ENCODE results near the gene AHSG.
"Not testable (repeated sequence)": the region's sequence is repeated elsewhere in the genome, so short reads cannot be mapped to it uniquely, and the experiment has no call there.

AHSG gene, protein sequence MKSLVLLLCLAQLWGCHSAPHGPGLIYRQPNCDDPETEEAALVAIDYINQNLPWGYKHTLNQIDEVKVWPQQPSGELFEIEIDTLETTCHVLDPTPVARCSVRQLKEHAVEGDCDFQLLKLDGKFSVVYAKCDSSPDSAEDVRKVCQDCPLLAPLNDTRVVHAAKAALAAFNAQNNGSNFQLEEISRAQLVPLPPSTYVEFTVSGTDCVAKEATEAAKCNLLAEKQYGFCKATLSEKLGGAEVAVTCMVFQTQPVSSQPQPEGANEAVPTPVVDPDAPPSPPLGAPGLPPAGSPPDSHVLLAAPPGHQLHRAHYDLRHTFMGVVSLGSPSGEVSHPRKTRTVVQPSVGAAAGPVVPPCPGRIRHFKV

DNA sequence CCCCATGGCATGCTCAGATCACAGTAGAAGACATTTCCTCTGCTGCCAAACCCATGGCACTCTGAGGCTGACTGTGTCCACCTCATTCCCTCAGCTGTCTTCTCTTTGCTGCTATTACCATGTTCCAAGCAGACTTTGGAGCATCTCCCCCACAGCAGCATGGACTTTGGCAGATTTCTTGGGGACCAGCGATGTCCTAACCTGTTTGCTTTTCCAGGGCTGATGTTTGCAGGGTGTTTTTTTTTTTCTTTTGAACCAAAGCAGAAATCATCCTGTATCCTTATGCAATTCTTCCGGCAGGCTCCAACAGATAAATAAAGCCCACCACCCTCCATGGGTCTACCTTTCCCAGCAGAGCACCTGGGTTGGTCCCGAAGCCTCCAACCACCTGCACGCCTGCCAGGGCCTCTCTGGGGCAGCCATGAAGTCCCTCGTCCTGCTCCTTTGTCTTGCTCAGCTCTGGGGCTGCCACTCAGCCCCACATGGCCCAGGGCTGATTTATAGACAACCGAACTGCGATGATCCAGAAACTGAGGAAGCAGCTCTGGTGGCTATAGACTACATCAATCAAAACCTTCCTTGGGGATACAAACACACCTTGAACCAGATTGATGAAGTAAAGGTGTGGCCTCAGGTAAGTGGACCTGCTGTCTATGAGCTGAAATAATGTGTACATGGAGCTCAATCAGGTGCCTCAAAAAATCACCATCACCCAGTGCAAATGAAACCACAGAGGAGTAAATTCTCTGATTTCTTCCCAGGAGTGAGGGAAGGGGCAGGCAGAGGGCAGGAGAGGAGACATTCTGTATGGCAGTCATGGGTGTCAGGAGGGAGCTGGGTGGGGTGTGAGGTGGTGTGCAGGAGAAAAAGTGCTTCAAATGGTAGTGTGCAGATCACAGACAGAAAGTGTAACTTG is at the start of gene AHSG:
Gene AHSG (plus strand): TSS at position 340 of the 916 bp plus-strand sequence. CDS start 82 bp downstream, at position 422.
- no peak for DNase-seq

DNA sequence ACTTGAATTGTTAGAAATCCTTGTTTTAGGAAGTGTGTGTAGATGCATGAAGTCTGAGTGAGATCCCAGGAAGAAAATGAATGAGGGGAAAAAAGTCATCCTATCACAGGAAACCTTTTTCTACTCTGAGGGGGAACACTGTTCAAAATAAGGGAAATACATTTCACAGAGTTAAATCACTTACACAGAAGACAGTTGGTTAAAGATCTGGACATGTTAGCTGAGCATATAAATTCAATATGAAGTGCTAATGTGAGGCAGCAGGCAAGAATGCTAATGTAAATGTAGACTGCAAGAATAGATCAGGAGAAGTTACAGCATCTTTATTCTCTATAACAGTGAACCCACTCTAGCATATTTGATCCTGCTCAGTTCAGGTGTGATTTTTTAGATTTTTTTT is 48.3 kb upstream of the AHSG start:
- DNase-seq, result no peak

DNA sequence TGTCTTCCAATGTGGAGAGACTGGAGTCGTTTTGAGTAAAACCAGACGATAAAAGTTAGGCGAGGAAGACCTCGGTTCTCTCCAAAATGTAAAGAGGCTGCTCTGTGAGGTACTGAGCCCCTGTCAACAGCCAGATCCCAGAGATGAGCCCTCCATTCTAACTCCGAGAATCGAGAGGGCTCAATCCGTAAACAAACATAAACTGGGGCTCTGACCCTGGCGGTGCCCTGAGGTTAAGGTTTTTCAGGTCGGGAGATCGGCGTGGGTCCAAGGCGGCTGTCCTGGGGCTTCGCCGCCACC is 46.1 kb upstream of the AHSG start:
- no peak for DNase-seq

DNA sequence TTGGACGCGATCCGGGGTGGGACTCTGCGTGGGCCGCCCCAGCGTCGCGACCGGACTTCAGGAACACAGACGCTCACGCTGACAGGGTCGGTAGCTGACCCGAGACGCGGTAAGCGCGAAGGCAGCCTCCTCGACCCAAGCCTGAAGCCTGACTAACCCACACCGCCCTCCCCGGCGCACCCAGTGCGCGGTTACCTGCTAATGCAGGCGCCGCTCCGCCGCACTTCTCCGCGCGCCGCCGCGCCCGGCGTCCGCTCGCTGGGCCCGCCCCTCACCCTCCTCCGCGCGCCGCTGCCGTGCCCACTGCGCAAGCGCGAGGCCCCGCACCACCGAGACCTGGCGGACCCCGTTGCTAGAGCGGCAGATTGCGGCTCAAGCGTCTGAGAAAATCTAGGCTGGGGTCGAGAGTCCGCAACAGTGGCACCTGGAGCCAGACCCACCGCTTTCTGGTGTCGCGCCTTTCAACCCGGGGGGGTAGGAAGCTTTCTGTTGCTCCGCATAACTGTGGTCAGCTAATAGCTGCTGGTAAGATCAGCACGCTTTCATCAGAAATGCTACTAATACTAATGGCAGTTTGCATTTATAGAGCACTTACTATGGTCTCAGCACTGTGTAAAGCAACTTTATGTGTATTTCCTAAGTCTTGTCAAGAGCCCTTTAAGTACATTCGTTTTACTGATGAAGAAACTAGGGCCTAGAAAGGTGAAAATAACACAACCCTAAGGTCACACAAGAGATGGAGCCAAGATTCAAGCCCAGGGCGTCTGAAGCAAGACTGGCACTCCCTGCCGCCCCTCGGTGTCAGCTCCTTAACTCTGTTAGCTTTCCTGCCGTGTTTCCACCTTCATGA is 45.6 kb upstream of the AHSG start, which contains the start of gene TBCCD1:
Gene TBCCD1 (minus strand): TSS at position 268 of the 850 bp plus-strand sequence. CDS start 3,010 bp downstream, outside the sequence.
- peak; percentile 94 for DNase-seq

DNA sequence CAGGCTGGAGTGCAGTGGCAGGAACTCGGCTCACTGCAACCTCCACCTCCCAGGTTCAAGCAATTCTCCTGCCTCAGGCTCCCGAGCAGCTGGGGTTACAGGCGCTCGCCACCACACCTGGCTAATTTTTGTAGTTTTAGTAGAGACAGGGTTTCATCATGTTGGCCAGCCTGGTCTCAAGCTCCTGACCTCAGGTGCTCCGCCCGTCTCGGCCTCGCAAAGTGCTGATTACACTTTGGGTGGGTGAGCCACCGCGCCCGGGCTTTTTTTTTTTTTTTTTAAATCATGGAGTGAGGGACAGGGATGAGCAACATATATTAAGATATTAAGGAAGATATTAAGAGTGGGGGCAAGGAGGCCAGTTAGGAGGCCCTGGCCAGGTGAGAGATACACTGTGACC is 43.5 kb upstream of the AHSG start:
- DNase-seq, result not testable (repeated sequence)

DNA sequence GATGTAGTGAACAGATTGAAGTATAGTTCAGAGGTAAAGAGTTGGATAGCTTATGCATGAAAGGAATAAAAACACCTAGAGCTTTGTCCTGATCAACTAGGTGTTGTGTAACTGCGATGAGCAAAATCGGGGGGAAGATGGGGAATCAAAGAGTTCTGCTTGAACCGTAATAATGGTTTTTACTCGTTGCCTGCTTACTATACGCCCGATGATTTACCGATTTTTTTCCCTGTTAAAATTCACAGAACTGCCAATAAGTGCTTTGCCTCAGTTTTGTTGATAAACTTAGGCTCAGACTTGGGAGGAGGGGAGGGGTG is 43.1 kb upstream of the AHSG start:
- no peak for DNase-seq

DNA sequence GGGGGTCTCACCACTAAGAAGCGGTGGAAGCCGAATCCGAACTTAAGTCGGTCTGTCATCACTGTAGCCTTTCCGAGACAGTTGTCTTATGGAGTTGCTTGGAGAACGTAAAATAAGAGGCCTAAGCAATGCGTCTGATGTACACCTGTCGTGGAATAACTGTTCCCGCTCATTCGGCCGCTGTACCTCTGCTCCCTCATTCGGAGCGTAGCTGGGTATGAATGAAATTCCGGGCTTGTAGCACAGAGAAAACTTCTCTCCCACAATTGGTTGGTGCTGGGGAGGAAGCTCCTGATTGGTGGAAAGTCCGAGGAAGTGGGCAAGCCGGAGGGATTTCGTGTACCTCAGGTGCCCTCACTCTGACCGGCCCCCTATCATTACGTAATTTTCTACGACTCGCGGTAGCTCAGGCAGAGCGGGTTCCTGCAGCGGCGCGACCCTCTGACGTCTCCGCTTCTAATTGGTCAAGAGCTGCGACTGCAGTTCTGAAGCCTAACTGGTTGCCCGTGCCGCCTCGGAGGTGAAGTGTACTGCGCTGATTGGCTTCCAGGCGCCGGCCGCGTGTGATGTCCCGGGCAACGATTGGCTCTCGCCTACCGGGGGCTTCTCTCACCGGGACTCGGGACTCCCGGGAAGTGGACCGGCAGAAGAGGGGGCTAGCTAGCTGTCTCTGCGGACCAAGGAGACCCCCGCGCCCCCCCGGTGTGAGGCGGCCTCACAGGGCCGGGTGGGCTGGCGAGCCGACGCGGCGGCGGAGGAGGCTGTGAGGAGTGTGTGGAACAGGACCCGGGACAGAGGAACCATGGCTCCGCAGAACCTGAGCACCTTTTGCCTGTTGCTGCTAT is 42.5 kb upstream of the AHSG start, which contains the start of gene DNAJB11:
Gene DNAJB11 (plus strand): TSS at position 625 of the 845 bp plus-strand sequence. CDS start 178 bp downstream, at position 803.
- peak; percentile 96 for DNase-seq

DNA sequence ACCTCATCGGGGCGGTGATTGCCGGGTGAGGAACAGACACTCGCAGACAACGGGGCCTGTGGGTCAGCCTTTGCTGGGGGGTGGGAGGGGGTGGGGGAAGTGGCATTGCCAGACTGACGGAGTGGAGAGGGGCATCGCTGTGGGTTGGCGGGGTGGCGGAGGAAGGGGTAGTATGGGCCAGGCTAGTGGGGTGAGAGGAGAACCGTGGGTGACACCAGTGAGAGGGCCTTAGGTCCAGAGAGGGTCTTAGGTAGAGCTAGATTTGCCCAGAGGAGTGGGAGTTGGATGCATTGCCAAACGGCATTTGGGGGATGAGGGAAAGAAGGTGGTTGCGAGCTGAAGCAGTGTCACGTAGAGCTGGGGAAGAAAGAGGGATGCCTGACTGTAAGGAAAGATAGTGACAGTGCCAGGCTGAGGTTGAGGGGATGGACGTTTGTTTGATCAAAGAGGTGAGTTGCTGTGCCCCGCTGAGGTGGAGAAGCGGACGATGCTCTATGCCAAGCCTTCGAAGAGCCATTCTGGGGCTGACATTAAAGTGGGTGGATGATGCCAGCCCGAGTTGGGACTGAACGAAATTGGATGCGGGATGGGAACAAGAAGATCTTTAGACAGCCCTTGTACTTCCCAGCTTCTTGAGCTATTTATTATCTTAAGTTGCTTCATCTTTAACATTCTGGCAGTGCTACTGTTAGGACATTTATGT is 41.8 kb upstream of the AHSG start:
- no peak for DNase-seq

DNA sequence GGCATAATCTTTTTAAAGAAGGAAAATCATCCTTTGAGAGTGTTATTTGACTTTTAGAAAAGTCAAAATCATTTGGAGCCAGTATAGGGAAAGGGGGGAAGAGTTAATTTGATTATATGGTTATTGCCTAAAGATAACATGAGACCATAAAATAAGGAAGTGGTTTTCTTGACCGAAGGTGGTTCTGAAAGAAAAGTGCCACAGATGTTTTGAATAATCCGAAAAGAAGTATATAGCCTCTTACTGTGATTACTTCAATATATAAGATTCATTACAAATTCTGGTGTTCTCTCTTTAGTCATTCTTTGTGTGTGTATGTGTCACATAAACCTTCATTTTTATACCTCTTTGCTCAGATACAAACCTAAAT is 41.2 kb upstream of the AHSG start:
- no peak for DNase-seq

DNA sequence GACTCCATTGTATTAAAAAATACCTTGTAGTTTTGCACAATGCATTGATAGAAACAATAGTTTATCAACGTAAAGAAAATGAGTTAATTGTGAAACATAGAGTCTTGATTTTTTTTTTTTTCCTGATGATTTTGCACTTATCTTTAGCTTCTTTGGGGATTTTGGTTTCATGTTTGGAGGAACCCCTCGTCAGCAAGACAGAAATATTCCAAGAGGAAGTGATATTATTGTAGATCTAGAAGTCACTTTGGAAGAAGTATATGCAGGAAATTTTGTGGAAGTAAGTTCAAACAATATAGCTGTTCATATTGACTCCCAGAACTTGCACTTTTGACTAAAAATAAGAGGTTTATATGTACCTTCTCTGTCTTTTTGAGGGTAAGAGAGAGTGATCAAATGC is 35.3 kb upstream of the AHSG start:
- DNase-seq, result no peak

DNA sequence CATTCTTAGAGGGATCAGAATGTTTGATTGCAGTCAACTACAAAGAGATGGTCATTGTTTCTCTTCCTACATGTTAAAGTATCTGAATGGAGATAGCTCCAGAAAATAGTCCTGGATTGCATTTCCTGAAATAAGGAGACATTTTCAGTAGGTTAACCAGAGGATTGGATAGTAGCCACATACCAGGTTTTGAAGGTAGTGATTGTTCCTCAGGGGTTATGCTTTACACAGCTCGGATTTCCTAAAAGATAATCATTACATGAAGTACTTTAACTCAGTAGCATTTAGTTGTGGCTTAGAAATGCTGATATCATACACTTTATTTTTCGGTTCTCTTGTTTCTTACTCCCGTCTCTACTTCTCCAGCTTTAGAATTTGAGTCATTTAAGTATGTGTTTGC is 32.1 kb upstream of the AHSG start:
- DNase-seq, result no peak

DNA sequence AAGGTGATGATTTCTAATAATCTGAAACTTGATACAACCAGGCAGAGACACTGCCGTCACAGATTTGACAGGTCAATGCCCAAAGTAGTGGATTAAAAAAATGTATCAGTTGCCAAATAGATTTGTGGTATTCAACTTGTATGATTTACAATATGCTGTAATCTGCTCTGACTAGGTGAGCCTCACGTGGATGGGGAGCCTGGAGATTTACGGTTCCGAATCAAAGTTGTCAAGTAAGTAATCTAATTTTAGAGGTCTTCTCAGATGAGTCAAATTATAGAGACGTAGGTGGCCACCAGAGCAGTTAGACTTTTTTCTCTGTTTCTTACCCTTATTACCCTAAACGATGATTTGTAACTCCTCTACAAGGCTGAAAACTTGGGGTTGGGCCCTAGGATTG is 30.3 kb upstream of the AHSG start:
- no peak for DNase-seq

DNA sequence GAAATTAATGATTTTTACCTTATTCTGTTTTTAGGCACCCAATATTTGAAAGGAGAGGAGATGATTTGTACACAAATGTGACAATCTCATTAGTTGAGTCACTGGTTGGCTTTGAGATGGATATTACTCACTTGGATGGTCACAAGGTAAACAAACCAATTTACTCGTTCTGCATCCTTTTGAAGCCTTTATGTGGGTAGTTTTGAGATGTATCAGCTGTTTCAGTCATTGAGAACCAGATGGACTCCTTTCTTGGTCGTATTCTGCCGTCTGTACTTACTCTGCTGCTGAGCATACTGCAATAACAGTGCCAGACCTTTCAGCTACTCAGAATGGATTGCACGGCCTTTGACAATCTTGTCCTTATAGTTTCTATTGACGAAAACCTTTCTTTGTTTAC is 29.0 kb upstream of the AHSG start:
- no peak for DNase-seq

DNA sequence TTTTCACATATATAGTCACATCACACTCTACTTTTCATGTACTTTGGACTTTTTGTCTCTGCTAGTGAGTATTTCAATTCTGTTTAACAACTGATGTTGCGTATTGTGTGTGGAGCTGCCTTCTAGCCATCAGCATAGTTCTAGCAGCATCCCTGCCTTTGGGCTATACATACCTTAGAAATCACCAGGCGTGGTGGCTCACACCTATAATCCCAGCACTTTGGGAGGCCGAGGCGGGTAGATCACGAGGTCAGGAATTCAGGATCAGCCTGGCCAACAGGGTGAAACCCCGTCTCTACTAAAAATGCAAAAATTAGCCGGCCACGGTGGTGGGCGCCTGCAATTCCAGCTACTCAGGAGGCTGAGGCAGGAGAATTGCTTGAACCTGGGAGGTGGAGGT is 26.6 kb upstream of the AHSG start:
- not testable (repeated sequence) for DNase-seq

DNA sequence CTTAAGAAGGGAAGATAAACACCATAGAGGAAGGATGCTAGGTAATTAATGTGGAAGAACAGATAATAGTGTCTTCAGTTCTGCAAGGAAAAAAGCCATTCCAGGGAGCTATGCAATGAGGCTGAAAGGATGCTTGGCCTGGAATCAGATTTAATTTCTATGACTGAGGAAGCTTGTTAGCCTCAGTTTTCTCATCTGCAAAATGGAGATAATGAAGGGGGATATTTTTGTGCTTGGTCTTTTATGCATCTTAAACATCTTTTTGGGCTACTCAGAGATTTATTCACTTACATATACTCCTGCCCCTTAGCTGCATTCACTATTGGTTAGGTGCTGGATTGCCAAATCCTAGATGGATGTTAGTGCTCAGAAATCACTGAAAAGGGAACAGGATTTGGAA is 25.7 kb upstream of the AHSG start:
- DNase-seq, result no peak

DNA sequence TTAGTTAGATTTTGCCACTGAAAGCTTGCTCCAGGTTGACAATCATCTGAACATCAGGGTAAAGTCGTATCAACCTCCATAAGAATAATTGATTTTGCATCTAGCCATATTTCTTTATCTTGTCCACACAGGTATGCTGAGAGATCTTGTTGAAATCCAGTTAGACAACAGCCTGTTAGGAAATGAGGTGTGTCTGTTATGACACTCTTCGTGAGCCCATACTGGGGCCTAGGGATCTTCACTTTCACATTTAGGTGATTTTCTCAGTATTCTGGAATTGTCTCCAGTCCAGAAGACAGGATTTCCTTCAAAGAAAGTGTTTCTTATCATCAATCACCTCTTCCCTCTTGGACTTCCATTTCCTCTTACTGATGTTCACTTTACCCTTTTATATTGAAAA is 24.2 kb upstream of the AHSG start:
- no peak for DNase-seq

DNA sequence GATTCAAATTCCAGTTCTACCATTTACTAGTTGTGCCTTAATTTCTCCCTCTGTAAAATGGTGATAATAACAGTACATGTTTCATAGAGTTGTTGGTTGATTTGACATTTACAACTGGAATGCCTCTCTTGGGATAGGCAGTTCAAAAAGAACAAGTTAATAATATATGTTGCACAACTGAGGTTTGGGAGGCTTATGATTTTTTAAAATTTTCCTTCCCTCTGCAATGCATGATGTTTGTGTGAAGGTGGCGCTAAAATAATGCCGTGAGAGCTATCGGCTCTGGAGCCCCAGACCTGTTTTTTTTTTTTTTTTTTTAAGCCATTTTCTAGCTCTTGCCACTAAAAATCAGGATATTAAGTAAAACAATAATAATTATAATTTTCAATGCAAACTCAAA is 23.7 kb upstream of the AHSG start:
- DNase-seq, result no peak

DNA sequence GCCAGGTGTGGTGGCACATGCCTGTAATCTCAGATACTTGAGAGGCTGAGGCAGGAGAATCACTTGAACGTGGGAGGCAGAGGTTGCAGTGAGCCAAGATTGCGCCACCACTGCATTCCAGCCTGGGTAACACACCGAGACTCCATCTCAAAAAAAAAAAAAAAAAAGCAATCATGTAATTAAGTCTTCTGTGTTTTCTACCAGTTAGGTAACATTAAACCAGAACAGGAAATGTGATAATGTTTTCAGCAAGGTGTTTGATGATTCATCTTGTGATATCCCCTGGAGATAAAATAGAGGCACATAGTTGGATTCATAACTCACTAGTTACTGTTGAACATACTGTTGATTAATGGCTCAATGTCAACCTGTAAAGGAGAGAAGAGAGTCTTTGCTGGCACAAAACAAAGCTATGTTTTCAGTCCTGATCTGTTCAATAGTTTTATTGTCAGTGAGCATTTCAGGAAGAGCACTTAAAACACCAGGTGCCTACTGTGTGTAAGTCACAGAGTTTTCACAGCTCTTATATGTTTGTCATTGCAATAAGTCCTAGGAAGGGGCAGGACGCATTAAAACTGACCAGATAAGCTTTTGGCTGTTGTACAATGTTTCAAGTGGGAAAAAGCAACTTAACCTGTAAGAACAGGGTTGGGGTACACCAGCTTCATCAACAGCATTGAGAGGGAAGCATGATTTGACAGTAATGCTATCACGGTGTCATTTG is 22.8 kb upstream of the AHSG start:
- no peak for DNase-seq

DNA sequence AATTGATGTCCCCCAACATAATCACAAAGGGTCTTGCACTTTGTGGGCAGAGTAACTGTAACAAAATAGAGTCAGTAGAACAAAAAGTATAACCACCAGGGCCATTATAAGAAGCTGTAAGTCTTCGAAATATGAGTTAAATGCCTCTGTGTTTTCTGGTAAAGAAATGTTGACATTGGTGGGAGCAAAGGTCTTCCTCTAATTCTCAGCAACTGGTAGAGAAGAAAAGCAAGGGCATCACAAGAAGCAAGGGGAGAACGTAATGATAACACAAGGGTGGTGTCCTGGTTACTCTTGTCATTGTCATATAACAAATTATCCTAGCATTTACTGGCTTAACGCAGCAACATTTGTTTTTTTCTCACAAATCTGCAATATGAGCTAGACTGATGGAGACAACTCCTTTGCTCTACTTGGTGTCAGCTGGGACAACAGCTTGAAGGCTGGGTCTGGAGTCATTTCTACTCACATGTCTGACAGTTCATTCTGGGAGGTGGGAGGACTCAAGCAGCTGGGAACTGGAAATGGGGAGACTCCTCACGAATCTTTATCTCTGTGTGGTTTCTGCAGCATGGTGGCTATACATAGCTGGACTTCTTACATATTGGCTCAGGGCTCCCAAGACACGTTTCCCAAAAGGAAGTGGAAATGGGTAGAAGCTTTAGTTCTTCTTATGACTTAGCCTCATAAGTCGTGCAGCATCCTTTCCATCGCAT is 22.1 kb upstream of the AHSG start:
- no peak for DNase-seq

DNA sequence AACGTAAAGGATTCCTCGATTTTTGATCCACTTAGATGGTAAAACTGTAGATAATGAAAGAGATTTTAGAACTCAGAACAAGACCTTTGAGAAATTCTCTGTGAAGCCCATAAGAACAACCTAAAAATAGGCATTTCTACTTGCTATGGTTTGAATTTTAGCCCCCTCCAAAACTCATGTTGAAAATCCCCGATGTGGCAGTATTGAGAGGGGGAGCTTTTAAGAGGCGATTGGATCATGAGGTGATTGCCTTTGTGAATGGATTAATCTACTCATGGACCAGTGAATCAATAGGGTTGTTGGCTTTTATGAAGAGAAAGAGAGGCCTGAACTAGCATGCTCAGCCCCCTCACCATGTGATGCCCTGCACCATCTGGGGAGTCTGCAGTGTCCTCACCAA is 20.2 kb upstream of the AHSG start:
- no peak for DNase-seq

Data from stimulated activated CD4-positive, alpha-beta T cell treated with anti-CD3 and anti-CD28 coated beads, Interleukin-12 subunit alpha, Interleukin-12 subunit beta, amount 100 ng/mL, for 4 hours (primary cell).